ENCODE results near the gene EXO1.

DNA sequence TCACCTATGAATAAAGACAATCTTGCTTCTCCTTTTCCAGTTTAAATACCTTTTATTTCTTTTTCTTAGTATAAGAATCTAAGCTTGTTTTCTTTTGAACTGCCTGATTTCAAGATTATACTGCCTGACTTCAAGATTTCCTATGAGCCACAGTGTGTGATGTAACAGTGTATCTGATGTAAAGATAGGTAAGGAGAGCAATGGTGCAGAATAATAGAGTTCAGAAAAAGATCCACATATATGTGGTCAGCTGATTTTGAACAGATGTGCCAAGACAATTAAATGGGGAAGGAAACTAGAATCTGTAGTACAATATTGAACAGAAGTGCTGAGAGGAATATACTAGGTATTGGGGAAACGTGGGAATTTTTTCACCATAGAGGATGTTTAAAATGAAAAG is 21.0 kb downstream of the EXO1 start:
- TF ChIP-seq, protein P1, sequence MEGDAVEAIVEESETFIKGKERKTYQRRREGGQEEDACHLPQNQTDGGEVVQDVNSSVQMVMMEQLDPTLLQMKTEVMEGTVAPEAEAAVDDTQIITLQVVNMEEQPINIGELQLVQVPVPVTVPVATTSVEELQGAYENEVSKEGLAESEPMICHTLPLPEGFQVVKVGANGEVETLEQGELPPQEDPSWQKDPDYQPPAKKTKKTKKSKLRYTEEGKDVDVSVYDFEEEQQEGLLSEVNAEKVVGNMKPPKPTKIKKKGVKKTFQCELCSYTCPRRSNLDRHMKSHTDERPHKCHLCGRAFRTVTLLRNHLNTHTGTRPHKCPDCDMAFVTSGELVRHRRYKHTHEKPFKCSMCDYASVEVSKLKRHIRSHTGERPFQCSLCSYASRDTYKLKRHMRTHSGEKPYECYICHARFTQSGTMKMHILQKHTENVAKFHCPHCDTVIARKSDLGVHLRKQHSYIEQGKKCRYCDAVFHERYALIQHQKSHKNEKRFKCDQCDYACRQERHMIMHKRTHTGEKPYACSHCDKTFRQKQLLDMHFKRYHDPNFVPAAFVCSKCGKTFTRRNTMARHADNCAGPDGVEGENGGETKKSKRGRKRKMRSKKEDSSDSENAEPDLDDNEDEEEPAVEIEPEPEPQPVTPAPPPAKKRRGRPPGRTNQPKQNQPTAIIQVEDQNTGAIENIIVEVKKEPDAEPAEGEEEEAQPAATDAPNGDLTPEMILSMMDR (IDR thresholded peaks at IDR 0.05 in 8 of 11, conservative IDR thresholded peaks at IDR 0.05 in 3 of 11), result no peak
- TF ChIP-seq POLR2A (IDR thresholded peaks at IDR 0.05), result no peak

Data from spleen (tissue), 7 donors.